A549 (cell line): ENCODE results near the gene CNOT6. TPM values are rescaled to one million over a fixed set of nuclear protein-coding genes. Genes with fewer than 3 reads are reported as not detected.

Source experiments
- ATAC-seq, 2 experiments: fragments of 200-7000 bp in 1 of 2; fragments of >200 bp in 1 of 2; cut with Nextera tagmentation in 1 of 2; cut with Tn5 transposase in 1 of 2; 3 replicates each; pipeline versions ENCODE4 v1.8.0 to v1.9.1; 2018 to 2020; ENCODE audit warnings: mild to moderate bottlenecking in 1 of 2, moderate library complexity in 1 of 2
- CTCF ChIA-PET: fragments of 300-600 bp; sonication (Branson Sonifier 250); formaldehyde crosslinking; extraction: SDS; loops from one replicate; lab custom pipeline; 2021; ENCODE audit warnings: antibody characterized with exemption, inconsistent platforms; lab: Yijun Ruan, JAX
- POLR2A ChIA-PET: fragments of 350-600 bp; formaldehyde crosslinking; extraction: SDS; loops from one replicate; lab custom pipeline; 2021; ENCODE audit warnings: antibody characterized with exemption, inconsistent platforms; lab: Yijun Ruan, JAX
- DNase-seq, 2 experiments: peaks; one replicate each; pipeline versions ENCODE4 v3.0.0 to v3.0.0-alpha.2; 2011 to 2016; ENCODE audit warnings: low read depth in 1 of 2, low spot score in 1 of 2
- FAIRE-seq: peaks from 2 replicates; lab custom pipeline; 2011; peaks lifted over from hg19 to GRCh38; lab: Jason Lieb, UNC
- H3K27ac ChIP-seq, 2 experiments: fragments of >200 bp; sonication (Bioruptor Twin); formaldehyde crosslinking; 3 replicates each; pipeline ENCODE4 v1.5.1; 2016 to 2017
- H3K4me1 ChIP-seq: fragments of >200 bp; sonication (Bioruptor Twin); formaldehyde crosslinking; 3 replicates; pipeline ENCODE4 v1.6.1; 2016
- H3K4me2 ChIP-seq: fragments of >200 bp; sonication (Bioruptor Twin); formaldehyde crosslinking; 3 replicates; pipeline ENCODE4 v1.6.1; 2016
- H3K4me3 ChIP-seq: fragments of >200 bp; sonication (Bioruptor Twin); formaldehyde crosslinking; 3 replicates; pipeline ENCODE4 v1.5.1; 2016
- H3K9me3 ChIP-seq: fragments of >200 bp; sonication (Bioruptor Twin); formaldehyde crosslinking; 3 replicates; pipeline ENCODE4 v1.6.1; 2016
- ATOH8 ChIP-seq: fragments of 250-450 bp; sonication (Bioruptor Pico); IDR thresholded peaks from 2 replicates; pipeline ENCODE4 v1.5.0; 2020; ENCODE audit warnings: low read depth, mild to moderate bottlenecking, moderate library complexity
- CBX2 ChIP-seq: fragments of 200-600 bp; sonication (generic); IDR thresholded peaks from 2 replicates; pipeline ENCODE4 v1.6.1; 2016; ENCODE audit warnings: low read depth, mild to moderate bottlenecking, borderline replicate concordance
- CBX8 ChIP-seq: fragments of 200-600 bp; sonication (generic); IDR thresholded peaks from 2 replicates; pipeline ENCODE4 v1.6.1; 2016
- CHD4 ChIP-seq: fragments of 200-600 bp; sonication (generic); IDR thresholded peaks from 2 replicates; pipeline ENCODE4 v1.6.1; 2016; ENCODE audit warnings: antibody characterized with exemption, mild to moderate bottlenecking, borderline replicate concordance
- EHMT2 ChIP-seq: fragments of 200-600 bp; sonication (generic); IDR thresholded peaks from 2 replicates; pipeline ENCODE4 v1.6.1; 2016; ENCODE audit warnings: antibody characterized with exemption, low read depth, mild to moderate bottlenecking, moderate library complexity
- ESRRA ChIP-seq: fragments of 150-350 bp; IDR thresholded peaks from 2 replicates; pipeline ENCODE4 v1.6.1; 2014; ENCODE audit warnings: mild to moderate bottlenecking, low read length, borderline replicate concordance
- FOSL2 ChIP-seq, 2 experiments: fragments of 450-650 bp in 1 of 2; fragments of >200 bp in 1 of 2; sonication (Bioruptor Twin) in 1 of 2; formaldehyde crosslinking; IDR thresholded peaks; 2 replicates each; pipeline versions ENCODE4 v1.5.0 to v1.6.1; 2016 to 2020; ENCODE audit warnings: mild to moderate bottlenecking in 1 of 2, moderate library complexity in 1 of 2
- HES2 ChIP-seq: fragments of >200 bp; sonication (Bioruptor Twin); formaldehyde crosslinking; IDR thresholded peaks from 2 replicates; pipeline ENCODE4 v1.6.1; 2016
- HOXA7 ChIP-seq: fragments of 250-450 bp; sonication (Bioruptor Pico); IDR thresholded peaks from 2 replicates; pipeline ENCODE4 v1.5.0; 2020; ENCODE audit warnings: mild to moderate bottlenecking, moderate library complexity
- HOXB13 ChIP-seq: fragments of 250-450 bp; sonication (Bioruptor Pico); IDR thresholded peaks from 2 replicates; pipeline ENCODE4 v1.5.0; 2020; ENCODE audit warnings: low read depth, mild to moderate bottlenecking, moderate library complexity
- KDM1A ChIP-seq: fragments of 200-600 bp; sonication (generic); IDR thresholded peaks from 2 replicates; pipeline ENCODE4 v1.6.1; 2016; ENCODE audit warnings: low read depth, mild to moderate bottlenecking
- KDM5A ChIP-seq: fragments of 200-600 bp; sonication (generic); IDR thresholded peaks from 2 replicates; pipeline ENCODE4 v1.6.1; 2016; ENCODE audit warnings: antibody characterized with exemption, mild to moderate bottlenecking
- MAX ChIP-seq: IDR thresholded peaks from 2 replicates; pipeline ENCODE4 v1.6.1; 2012
- NFE2L2 ChIP-seq: fragments of 150-350 bp; conservative IDR thresholded peaks from 2 replicates; pipeline ENCODE4 v1.6.1; 2014; ENCODE audit warnings: low read length
- PBX3 ChIP-seq: IDR thresholded peaks from 2 replicates; pipeline ENCODE4 v1.6.1; 2012
- PHF8 ChIP-seq: fragments of 200-600 bp; sonication (generic); IDR thresholded peaks from 2 replicates; pipeline ENCODE4 v1.6.1; 2016; ENCODE audit warnings: low read depth, mild to moderate bottlenecking, antibody characterized with exemption, moderate library complexity, borderline replicate concordance
- POLR2AphosphoS2 ChIP-seq: conservative IDR thresholded peaks from 2 replicates; pipeline ENCODE4 v1.6.1; 2012; ENCODE audit warnings: low read length, improper control_type of control experiment, inconsistent platforms
- RCOR1 ChIP-seq: fragments of 150-350 bp; IDR thresholded peaks from 2 replicates; pipeline ENCODE4 v1.6.1; 2014; ENCODE audit warnings: antibody characterized with exemption, low read length, low read depth
- SREBF2 ChIP-seq: fragments of 450-650 bp; IDR thresholded peaks from 2 replicates; pipeline ENCODE4 v1.6.1; 2014; ENCODE audit warnings: mild to moderate bottlenecking, moderate library complexity
- USF2 ChIP-seq: fragments of 450-650 bp; IDR thresholded peaks from 2 replicates; pipeline ENCODE4 v1.6.1; 2014; ENCODE audit warnings: antibody characterized with exemption
- ZC3H11A ChIP-seq: fragments of 450-650 bp; IDR thresholded peaks from 2 replicates; pipeline ENCODE4 v1.6.1; 2014; ENCODE audit warnings: antibody characterized with exemption, mild to moderate bottlenecking
- WGBS: methylation state at CpG from one replicate; pipeline ENCODE4 v1.1.6; 2017; ENCODE audit errors: missing lambda C conversion rate; 5-methylcytosine and 5-hydroxymethylcytosine counted together
- polyA plus RNA-seq, 4 experiments: library from polyadenylated mRNA; depleted of rRNA in 3 of 4; stranded (reverse); fragments of >200 nt; fragmentation: RNase III in 1 of 4; extraction: RNeasy Plus Mini Kit Qiagen cat#74134 plus additional on column Dnase treatment in 1 of 4; gene quantifications; 2 replicates in 3 of 4; 3 replicates in 1 of 4; pipeline ENCODE4 v1.2.3, GENCODE V29; 2011 to 2017

Gene CNOT6
- polyA plus RNA-seq, 2 of the 4 experiments (the other 2 are of a cell fraction) = 18.2 to 28.5 TPM

- H3K4me1 ChIP-seq = no peaks in the 10 kb centered on the region
- no peak for DNase-seq
- 51% methylated on average over 15 of the region's 24 CpGs for WGBS
- H3K4me3 ChIP-seq = no peak overlapping the region
- FAIRE-seq = no peak
- POLR2A ChIA-PET = no interaction called here
- ATAC-seq = no peak
- TF ChIP-seq ATOH8 (CRISPR knock-in tag) (no peak), SREBF2 (no peak), NFE2L2 (no peak), CBX2 (no peak), KDM5A (no peak), HES2 (no peak), EHMT2 (no peak), POLR2AphosphoS2 (no peak), MAX (no peak)
- TF ChIP-seq, all 56 proteins: peak for 0
- H3K9me3 ChIP-seq = no peaks in the 10 kb centered on the region
- CTCF ChIA-PET = interaction anchor here (1.7 to 3.4 kb wide), 2 partner anchors 8 to 10 kb away, joined by 3 to 11 read pairs; no protein-coding TSS in a partner anchor
- H3K4me2 ChIP-seq = no peak overlapping the region
- no peak overlapping the region; a peak in 1 of 6 replicates for H3K27ac ChIP-seq
These were observed 102.6 kb downstream of the CNOT6 start for GRCh38 chr5:180596668-180597231.

GRCh38 chr5:180598316-180598701 lies 104.1 kb downstream of the CNOT6 start:
- CTCF ChIA-PET = interaction anchor here (0.8 to 3.4 kb wide), 3 partner anchors 8 to 21 kb away, joined by 3 to 11 read pairs (median 3); no protein-coding TSS in a partner anchor
- no peak for ATAC-seq

GRCh38 chr5:180598797-180599589 lies 104.8 kb downstream of the CNOT6 start:
- ATAC-seq = no peak
- Histone ChIP-seq H3K4me2 (no peak overlapping the region), H3K4me3 (no peak overlapping the region), H3K9me3 (no peaks in the 10 kb centered on the region), H3K4me1 (no peaks in the 10 kb centered on the region), H3K27ac (no peak overlapping the region)
- 69% methylated on average over 11 of the region's 16 CpGs for WGBS
- ChIA-PET CTCF (interaction anchor here (1.0 to 1.2 kb wide), 2 partner anchors 9 to 305 kb away, joined by 3 to 8 read pairs; no protein-coding TSS in a partner anchor), POLR2A (no interaction called here)
- no peak for FAIRE-seq
- TF ChIP-seq RCOR1 = no peak
- TF ChIP-seq CBX8 = no peak
- no peak for TF ChIP-seq CHD4
- TF ChIP-seq KDM1A = no peak
- TF ChIP-seq NFE2L2 = no peak
- no peak for TF ChIP-seq HOXB13 (CRISPR knock-in tag)
- no peak for TF ChIP-seq PHF8
- TF ChIP-seq PBX3 = no peak
- TF ChIP-seq ESRRA = no peak
- DNase-seq = no peak

More at GRCh38 chr5:180598316-180598701, 104.1 kb downstream of the CNOT6 start:
- DNase-seq (no peak), FAIRE-seq (no peak)
- Histone ChIP-seq H3K4me3 (no peak overlapping the region), H3K27ac (no peak overlapping the region), H3K9me3 (no peaks in the 10 kb centered on the region)
- TF ChIP-seq ZC3H11A (no peak), FOSL2 (IDR thresholded peaks at IDR 0.05) (no peak), FOSL2 (CRISPR knock-in tag; IDR thresholded peaks at IDR 0.05) (no peak), HOXA7 (CRISPR knock-in tag) (no peak), USF2 (no peak), ESRRA (no peak)
- TF ChIP-seq, all 56 proteins: peak for 0
- H3K4me2 ChIP-seq = no peak overlapping the region
- POLR2A ChIA-PET = no interaction called here
- 83% methylated on average over 9 of the region's 9 CpGs for WGBS
- H3K4me1 ChIP-seq = no peaks in the 10 kb centered on the region
